Measurements from ENCODE around the gene BPGM.
A peak's percentile ranks its signal among the peaks of the same experiment; 100 is the strongest.

BPGM gene

DNA sequence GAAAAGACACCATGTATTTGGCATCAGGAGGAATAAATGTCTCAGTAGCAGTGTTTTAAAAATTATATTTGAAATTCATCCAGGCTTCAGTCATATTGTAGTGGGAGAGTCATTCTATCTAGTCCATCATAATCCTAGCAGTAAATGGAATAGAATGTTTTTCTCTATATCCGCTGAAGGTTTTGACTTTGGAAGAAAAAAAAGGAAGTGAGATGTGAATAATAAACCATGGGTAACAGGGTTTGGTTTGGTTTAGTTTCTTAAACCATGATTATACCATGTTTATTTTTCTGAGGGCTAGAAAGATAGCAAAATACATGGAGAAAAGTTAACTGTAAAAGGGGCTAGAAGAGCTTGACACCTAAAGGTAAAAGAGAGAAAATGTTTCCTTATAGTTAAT, 16.4 kb upstream of the BPGM start:
- H3K27ac ChIP-seq, result no peak overlapping the region
- TF ChIP-seq, protein P1, sequence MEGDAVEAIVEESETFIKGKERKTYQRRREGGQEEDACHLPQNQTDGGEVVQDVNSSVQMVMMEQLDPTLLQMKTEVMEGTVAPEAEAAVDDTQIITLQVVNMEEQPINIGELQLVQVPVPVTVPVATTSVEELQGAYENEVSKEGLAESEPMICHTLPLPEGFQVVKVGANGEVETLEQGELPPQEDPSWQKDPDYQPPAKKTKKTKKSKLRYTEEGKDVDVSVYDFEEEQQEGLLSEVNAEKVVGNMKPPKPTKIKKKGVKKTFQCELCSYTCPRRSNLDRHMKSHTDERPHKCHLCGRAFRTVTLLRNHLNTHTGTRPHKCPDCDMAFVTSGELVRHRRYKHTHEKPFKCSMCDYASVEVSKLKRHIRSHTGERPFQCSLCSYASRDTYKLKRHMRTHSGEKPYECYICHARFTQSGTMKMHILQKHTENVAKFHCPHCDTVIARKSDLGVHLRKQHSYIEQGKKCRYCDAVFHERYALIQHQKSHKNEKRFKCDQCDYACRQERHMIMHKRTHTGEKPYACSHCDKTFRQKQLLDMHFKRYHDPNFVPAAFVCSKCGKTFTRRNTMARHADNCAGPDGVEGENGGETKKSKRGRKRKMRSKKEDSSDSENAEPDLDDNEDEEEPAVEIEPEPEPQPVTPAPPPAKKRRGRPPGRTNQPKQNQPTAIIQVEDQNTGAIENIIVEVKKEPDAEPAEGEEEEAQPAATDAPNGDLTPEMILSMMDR (conservative IDR thresholded peaks at IDR 0.05; ENCODE audit: low read depth), result no peak
- CTCF ChIA-PET, result no interaction called here
- POLR2A ChIA-PET (ENCODE audit: low non-redundant PET), result no interaction called here
- DNase-seq (ENCODE audit: low spot score), result no peak

DNA sequence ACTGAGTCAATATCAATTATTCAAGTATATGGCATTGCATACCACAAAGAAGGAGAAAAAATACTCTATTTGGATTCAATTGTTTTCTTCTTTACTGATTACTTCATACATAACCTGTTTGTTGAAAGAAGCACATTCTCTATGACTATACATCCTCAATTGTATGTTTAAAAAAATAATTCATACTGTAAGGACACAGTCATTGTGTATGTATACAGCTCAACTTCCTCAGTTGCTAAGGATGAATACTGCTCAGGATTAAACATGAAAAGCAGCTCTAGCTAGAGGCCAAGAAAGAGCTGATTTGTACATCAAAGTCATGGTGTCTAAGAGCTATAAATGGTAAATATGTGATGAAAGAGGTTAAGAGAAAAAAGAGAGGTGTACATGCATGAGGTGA, 15.8 kb upstream of the BPGM start:
- TF ChIP-seq, protein P1 (conservative IDR thresholded peaks at IDR 0.05; ENCODE audit: low read depth), result no peak
- DNase-seq (ENCODE audit: low spot score), result no peak
- POLR2A ChIA-PET (ENCODE audit: low non-redundant PET), result no interaction called here
- CTCF ChIA-PET, result no interaction called here
- no peak overlapping the region for H3K27ac ChIP-seq

DNA sequence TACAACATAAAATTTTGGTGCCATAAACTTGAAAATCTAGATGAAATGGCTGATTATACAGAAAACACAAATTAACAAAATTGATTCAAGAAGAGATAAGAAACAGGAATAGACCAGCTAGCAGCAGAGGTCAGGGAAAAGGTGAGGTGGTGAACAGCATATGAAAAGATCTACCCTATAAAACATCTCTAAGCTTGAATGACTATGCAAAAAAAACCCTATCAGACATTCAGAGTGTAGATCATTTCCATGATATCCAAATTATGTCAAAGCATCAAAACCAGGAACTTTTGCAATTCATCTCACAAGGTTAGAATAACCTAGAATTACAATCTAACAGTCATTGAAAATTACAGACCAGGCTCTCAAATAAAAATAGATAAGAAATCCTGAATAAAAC, 14.6 kb upstream of the BPGM start:
- POLR2A ChIA-PET (ENCODE audit: low non-redundant PET), result no interaction called here
- DNase-seq (ENCODE audit: low spot score), result no peak
- CTCF ChIA-PET, result interaction anchor here (0.6 kb wide), 1 partner anchor 26 kb away, joined by 5 read pairs; no protein-coding TSS in a partner anchor
- no peak overlapping the region for H3K27ac ChIP-seq
- TF ChIP-seq, protein P1 (conservative IDR thresholded peaks at IDR 0.05; ENCODE audit: low read depth), result no peak

DNA sequence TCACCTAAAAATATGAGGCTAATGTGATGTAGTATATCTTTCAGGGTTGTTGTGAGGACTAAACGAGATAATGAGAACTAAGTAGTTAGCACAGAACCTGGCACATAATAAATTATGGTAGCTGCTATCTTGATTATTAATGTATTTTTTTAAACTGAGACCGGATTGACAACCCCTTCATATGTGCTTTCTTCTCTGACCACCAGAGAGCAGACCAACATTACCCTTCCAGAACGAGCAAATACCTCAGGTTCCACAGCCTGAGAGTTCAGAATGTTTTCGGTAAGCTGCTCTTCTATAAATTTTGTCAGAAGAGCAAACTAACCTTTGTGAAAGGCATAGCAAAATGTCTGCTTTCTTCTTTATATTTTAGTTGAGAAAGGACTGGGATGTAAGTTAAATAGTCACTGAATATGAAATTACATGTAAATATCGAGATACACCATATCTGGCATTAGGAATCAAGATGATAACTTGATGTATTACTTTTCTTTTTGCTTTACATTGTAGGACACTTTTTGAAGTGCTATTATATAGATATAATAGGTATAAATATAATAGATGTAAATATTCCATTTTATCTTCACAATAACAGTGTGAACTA, 13.6 kb upstream of the BPGM start:
- ChIA-PET POLR2A (ENCODE audit: low non-redundant PET) (no interaction called here), CTCF (interaction anchor here (0.6 to 1.8 kb wide), 4 partner anchors 11 to 310 kb away, joined by 3 to 6 read pairs (median 3); no protein-coding TSS in a partner anchor)
- peak; percentile 36 for DNase-seq (ENCODE audit: low spot score)
- TF ChIP-seq, protein P1 (conservative IDR thresholded peaks at IDR 0.05; ENCODE audit: low read depth), result peak; percentile 62
- H3K27ac ChIP-seq, result no peak overlapping the region

DNA sequence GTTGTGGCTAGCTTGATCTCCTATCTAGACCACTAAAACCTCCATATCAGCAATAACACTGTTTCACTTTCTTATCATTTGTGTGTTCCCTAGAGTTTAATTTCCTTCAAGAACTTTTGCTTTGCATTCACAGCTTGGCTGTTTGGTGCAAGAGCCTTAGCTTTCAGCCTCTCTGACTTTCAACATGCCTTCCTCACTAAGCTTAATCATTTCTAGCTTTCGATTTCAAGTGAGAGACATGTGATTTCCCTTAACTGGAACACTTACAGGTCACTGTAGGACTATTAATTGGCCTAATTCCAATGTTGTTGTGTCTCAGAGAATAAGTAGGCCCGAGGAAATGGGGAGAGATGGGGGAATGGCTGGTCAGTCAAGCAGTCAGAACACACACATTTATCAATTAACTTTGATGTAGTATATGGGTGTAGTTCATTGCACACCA, 10.6 kb upstream of the BPGM start:
- ChIA-PET POLR2A (ENCODE audit: low non-redundant PET) (no interaction called here), CTCF (no interaction called here)
- no peak for DNase-seq (ENCODE audit: low spot score)
- TF ChIP-seq, protein P1 (conservative IDR thresholded peaks at IDR 0.05; ENCODE audit: low read depth), result no peak
- no peak overlapping the region for H3K27ac ChIP-seq

DNA sequence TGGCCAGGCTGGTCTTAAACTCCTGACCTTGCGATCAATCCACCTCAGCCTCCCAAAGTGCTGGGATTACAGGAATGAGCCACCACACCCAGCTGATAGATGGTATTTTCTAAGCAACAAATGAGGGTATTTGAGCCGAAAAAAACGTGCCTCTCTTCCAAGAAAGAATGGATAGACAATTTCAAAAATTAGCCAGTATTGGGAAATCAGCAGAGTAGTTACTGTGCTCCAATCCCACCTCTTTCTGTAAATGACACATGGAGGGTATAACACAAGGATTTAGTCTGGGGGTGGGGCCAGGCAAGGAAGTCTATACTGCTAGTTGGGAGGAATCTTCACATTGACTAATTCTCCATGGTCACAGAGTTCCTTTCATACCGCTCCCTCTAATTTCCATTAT, 9.2 kb upstream of the BPGM start:
- TF ChIP-seq, protein P1 (conservative IDR thresholded peaks at IDR 0.05; ENCODE audit: low read depth), result no peak
- ChIA-PET POLR2A (ENCODE audit: low non-redundant PET) (no interaction called here), CTCF (no interaction called here)
- DNase-seq (ENCODE audit: low spot score), result no peak
- H3K27ac ChIP-seq, result no peak overlapping the region
